GM18519 (cell line): Measurements from ENCODE around the gene HCN3.
A peak's percentile ranks its signal among the peaks of the same experiment; 100 is the strongest.
"Not testable (repeated sequence)": the region's sequence is repeated elsewhere in the genome, so short reads cannot be mapped to it uniquely, and the experiment has no call there.

Experiments
- ATAC-seq: cut with Tn5 transposase; IDR thresholded peaks from one replicate; pipeline ENCODE4 v1.9.1; 2021; ENCODE audit warnings: mild to moderate bottlenecking, moderate library complexity; ENCODE audit not compliant: unreplicated experiment, low FRiP score

The HCN3 gene

DNA sequence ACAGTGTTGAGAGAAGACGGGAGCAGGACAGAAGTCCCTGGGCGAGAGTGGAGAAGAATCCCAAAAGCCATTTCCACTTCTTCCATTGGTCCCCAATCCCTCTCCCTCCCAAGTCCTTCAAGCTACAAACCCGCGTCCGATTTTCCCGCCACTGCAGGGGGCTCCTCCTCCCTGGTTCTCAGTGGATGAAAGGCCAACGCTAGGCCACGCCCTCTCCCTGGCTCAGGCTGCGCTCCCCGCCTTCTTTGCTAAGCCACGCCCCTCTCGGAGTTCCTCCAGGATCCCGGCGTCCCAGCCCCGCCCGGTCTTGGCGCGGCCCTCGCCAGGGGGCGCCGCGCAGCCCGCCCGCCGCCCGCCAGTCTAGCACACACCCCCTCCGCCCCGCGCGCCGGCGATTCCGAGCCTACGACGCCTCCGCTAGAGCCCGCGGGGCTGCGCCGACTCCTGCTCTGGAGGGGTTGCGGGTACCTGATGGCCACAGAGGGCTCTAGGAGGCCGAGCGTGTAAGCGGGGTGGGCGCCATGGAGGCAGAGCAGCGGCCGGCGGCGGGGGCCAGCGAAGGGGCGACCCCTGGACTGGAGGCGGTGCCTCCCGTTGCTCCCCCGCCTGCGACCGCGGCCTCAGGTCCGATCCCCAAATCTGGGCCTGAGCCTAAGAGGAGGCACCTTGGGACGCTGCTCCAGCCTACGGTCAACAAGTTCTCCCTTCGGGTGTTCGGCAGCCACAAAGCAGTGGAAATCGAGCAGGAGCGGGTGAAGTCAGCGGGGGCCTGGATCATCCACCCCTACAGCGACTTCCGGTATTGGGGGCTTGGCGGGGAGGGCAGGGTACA lies at the start of gene HCN3:
Gene HCN3 (plus strand): TSS at position 394 of the 832 bp plus-strand sequence. CDS start 128 bp downstream, at position 522.
- ATAC-seq: peak; percentile 55

DNA sequence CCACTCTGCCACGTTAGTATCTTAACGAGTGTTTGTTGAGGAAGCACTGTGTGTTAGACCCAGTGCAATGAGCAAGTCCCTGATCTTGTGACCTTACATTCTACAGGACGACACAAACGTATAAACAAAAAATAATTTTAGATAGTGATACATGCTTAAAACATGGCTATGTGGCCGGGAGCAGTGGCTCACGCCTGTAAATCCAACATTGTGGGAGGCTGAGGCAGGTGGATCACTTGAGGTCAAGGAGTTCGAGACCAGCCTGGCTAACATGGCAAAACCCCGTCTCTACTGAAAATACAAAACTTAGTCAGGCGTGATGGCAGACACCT lies 49.2 kb upstream of the HCN3 start:
- ATAC-seq: no peak

DNA sequence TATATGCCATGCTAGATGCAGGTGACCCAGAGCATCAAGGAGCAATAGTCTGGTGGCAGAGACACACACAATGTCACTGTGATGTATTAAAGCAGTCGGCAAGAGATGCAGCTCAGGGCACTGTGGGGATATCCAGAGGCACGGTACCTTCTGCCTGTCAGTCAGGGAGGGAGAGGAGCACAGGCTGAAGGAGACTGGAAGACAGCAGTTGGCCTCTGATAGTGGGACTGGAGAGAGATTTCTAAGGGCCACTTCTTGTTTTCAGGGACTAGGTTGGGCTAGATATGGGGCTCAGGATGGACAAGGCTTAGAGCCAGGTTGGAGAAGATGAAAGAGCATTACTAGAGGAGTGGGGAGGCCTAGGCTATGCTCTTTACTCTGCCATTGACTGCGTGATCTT lies 46.0 kb upstream of the HCN3 start:
- not testable (repeated sequence) for ATAC-seq

DNA sequence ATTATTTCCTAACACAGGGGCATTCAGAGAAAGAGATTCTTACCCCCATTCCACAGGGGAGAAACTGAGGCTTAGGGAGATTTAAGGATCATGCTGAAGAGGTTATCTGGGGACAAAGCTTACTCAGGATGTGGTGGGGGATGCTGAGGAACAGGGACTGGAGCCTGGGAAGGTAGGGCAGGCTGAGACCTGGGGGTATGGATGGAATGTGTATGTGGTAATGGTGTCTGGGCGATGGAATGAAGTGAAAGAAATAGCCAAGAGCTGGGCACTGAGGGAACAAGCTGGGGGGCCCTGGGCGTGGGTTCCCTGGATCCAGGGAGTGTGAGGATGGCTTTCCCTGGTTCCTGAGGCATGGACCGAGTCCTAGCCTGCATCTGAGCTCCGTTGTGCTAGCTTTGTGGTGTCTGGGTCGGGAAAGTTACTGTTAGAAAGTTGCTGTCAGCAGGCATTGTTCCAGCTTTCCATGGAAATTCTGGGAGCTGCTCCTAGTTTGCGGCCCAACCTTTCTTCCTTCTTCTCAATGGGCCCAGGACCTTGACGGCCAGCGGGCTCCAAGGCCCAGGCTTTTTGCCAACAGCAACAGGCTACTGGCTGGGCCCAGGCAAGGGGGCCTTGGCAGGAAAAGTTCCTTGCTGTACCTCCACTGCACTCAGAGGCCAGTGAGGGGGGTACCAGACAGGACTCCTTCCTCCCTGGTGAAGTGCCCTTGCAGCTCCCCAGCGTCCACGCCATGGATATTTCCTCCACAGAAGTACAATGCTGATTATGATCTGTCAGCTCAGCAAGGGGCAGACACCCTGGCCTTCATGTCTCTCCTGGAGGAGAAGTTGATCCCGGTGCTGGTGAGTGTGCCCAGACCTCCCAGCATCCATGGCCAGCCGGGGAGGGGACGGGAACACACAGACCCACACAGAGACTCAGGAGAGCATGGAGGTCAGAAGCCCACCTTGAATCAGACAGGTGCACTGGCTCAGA lies 45.0 kb upstream of the HCN3 start:
- ATAC-seq: not testable (repeated sequence)

DNA sequence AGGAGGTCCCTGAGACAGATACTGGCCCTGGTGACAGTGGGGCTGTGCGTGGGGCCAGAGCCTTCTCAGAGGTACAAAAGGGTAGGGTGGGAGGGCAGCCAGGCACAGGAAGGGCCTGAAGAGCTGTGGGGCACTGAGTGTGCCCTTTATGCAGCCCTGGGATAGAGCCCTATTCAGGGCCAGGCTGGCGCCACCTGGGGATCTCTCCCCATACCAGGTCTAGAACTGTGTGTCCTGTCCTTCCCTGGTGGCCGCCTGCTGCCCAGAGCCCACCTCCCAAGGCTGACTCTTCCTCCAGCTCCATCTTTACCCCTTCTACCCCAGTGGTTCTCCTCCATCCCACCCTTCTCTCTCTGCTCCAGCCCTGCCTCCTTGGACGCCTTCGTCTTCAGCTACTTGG lies 43.8 kb upstream of the HCN3 start:
- not testable (repeated sequence) for ATAC-seq

DNA sequence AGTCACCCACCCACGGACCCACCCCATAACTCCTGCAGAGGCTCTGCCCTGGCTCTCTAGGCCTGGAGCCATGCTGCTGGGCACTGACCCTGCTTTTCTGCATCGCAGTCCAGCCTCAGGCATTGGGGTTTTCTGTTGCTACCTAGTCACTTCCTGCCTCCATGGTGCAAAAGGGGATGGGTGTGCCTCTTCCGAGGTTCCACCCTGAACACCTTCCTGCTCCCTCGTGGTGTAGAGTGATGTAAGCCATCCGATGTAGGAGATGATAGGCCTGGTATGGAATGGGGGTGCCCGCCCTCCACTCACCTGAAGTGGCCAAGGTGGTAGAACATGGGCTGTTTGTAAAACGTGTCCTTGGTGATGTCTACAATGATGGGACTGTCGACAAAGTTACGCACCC lies 41.9 kb upstream of the HCN3 start:
- ATAC-seq: not testable (repeated sequence)

DNA sequence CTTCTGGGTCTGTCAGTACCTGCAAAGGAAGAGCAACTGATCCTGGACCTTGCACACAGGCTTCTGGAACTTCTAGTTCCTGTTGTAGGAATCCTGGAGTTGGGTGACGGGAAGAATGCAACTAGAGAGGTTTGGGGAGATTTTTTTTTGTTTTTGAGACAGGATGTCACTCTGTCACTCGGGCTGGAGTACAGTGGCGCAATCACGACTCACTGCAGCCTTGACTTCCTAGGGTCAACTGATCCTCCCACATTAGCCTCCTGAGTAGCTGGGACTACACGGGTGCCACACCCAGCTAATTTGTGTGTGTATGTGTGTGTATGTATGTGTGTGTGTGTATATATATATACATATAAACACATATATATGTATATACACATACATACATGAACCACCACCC lies 40.8 kb upstream of the HCN3 start:
- ATAC-seq: no peak

DNA sequence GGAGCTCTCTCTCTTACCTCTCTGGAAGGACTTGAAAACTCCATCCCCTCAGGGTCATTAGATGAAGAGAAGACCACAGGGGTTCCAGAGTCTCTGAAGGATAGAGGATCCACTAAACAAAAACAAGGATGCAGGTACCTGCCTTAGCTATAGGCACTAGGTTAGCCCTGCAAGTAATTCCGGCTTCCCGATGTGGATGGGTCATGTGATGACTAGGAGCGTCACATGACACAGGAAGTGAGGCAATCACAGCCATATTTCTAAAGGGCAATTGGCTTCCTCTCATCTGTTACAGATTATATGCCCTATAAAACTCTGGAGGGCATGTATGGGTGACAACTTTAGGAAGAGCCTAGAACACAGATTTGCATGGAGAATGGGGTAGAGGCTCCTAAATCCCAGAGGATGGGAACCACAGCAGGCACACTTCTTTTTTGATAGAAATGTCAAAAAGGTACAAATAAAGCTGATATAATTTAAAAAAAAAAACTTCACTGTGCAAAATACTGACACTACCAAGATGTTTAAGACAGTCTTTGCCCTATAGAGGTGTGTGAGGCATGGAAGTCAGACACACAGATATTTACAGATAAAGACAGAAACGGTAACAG lies 36.1 kb upstream of the HCN3 start:
- no peak for ATAC-seq

DNA sequence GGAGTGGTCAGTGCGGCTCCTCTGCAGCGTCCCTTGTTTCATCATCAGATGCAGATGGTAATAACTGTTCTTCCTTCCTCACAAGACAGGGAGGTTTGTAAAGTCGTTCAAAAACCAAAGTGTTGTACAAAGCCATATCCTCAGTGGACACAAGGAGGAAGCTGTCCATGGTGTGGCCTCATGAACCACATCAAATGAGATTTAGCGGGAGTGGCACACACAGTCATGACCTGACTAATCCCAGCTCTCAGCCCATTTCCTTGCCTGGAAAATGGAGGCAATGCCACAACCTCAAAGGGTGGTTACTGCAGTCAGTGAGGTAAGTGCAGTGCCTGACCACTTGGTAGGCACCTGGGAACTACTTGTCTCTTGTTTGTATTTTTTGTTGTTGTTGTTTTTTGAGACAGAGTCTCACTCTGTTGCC lies 35.4 kb upstream of the HCN3 start:
- no peak for ATAC-seq

DNA sequence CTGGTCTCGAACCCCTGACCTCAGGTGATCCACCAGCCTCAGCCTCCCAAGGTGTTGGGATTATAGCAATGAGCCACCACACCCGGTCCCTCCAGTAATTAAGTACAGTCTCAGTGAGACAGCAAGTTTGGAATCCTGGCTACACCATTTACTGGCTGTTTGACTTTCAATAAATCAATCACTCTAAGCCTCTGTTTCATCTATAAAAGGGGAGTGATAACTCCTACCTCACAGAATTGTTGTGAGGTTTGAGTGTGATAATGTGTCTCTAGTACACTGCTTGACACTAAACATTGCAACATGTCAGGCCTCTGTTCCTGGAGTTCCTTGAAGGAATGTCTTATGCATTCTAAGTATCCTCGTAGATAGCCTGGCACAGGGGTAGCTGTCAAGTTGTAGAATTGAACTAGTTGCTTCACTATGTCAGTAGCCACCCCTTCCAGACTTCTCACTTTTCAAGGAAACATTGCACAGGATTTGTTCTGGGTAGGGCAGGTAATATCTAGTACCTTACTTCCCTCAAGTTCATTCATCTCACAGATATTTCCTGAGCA lies 34.4 kb upstream of the HCN3 start:
- ATAC-seq: no peak

DNA sequence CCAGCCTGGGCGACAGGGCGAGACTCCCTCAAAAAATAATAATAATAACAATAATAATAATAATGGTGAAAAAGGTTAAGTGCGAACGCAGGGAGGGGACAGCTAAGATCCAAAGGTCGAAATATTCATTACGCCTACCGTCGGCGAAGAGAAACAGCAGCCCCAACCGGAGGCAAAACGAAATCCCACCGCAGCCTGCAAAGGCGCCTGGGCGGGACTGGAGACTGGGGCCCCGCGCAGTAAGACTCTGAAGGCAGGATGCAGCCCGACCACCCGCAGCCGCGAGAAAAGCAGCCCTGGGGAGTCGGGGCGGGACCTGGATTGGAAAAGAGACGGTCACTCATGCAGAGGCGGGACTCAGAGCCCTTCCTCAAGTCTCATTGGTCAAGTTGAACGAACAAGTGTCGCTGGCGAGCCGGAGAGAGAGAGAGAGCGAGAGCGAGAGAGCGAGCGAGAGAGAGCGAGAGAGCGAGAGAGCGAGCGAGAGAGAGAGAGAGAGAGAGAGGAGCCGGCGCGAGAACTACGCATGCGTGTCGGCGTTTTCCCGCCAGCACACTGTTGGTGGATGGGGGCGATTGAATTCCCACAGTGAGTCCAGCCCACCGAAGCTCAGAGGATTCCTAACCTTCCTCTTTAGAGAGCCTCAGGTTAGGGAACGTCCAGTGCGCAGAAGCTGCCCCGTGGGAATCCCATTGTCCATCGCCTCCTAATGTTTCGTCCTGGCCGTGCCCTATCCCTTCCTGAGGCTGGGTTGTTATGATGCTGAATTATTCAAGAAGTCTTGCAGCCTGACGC lies 32.7 kb upstream of the HCN3 start:
- ATAC-seq: peak; percentile 62

DNA sequence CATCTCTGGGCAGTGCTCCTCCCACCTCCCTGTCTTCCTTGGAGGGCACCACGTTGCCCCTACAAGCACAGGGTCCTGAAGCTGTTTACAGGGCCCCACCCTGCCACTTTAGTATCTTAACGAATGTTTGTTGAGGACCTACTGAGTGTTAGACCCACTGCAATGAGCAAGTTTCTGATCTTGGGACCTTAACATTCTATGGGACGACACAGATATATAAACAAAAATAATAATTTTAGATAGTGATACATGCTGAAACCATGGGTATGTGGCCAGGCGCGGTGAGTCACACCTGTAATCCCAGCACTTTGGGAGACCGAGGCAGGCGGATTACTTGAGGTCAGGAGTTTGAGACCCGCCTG lies 32.1 kb upstream of the HCN3 start:
- ATAC-seq: no peak

DNA sequence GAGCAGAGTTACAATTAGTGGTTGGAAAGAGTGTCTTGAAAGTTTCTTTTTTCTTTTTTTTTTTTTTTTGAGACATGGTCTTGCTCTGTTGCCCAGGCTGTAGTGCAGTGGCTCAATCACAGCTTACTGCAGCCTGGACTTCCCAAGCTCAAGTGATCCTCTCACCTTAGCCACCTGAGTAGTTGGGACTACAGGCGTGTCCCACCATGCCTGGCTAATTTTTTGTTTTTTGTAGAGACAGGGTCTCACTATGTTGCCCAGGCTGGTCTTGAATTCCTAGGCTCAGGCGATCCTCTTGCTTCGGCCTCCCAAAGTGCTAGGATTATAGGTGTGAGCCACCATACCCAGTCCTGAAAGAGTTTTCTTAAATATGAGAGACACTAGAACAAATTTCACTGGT lies 30.5 kb upstream of the HCN3 start:
- not testable (repeated sequence) for ATAC-seq

DNA sequence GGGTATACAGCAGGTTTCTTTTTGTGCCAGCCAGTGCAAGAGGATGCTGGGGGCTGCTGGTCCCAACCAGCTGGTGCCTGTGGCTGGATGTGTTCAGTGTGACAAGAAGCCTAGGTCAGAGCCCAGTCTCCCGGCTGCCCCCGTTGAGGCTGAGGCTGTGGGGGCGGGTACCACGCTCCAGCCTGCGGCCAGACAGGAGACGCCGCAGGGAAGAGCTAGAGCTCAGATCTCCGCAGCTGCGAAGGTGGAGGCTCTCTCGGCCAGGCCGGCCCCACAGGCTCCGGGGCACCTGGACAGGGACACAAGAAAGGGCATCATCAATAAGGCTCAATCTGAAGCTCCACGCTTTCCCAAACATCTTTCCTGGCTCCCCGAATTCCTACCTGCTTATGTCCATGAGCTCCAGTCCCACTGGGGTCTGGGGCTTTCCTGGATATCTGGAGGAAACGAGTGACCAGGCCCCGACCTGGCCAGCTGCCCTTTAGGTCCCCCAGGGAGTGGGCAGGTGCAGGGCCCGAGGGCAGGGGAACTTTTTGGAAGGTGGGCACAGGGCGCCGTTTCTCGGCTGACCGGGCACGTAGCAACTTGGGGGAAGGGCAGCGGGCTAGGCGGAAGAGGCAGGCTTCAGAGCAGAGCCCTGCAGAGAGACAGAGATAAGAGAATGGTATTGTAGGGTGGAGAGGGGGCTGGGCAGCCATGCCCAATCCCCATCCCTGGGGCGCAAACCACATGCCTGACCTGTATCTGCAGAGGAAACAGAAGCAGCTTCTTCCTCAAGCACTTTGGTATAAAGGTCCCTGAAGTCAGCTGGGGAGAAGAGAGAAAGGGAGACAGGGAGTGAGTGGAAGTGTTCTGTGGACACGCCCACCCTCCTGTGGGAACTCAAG lies 29.4 kb upstream of the HCN3 start:
- ATAC-seq: no peak

DNA sequence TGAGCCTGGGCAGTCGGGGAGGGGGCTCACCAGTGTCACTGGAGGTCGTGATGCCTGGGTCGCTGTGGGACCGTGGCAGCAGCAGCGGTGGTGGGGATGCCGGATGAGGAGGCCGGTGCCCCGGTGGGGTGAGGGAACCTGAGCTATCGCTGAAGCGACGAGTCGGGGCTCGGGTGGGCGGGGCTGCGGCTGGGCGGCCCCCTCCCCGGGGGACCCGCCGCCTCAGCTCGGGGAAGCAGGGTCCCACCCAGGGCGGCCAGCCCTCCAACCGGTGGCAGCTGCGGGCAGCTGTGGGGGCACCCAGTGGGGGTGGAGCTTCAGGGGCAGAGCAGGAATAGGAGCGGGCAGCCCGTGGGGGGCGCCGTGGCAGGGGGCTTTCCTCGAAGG lies 27.0 kb upstream of the HCN3 start:
- ATAC-seq: no peak

DNA sequence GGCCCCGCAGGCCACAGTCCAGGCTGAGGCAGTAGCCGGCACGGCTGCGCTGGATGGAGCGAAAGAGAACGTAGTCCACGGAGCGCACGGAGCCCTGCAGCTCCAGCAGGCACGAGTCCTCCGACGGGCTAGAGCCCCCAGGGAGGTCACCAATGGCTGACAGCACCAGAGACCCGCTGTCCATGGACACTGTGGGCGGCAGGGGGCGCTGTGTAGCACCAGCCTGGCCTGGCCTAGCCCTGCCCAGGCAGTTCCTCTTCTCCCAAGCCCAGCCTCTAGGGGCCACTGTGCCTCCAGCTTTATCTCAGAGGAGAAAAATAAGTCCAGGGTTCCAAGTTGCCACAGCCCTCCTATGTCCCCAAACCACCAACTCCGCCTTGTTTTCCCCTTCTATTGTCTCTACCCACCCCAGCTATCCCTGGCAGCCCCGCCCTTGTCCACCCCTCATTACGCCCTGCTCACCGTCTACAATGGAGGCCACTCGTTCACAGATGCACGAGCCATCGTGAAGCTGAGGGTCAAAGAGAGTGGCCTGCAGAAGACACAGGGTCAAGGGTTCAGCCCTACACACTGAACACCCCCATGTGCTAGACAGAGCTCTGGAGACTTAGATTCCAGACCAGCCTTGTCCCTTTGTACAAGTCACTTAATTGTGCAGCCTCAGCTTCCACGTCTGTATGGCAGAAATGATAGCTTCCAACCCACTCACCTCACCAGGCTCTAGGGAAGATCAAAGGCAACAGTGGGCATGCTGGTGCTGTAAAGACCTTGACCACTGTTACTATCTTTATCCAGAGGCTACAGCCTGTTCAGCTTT lies 26.4 kb upstream of the HCN3 start:
- ATAC-seq: peak; percentile 64

DNA sequence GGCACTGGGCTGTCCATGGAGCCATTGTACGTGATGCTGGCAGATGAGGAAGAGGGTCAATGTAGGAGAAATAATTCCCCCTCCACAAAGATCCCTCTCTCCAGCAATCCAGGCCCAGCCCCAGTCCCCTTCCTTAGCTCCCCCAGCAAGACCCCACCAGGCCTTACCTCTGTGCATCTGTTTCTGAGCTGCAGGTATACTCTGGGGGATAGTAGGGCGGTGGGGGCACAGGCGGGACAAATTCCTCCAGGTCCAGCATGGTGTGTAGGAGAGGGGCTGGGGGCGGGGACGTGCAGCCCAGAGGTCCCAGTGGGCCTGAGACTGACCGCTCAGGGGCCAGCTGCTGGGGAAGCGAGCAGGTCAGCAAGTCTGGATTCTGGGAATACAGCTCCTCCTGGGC lies 25.7 kb upstream of the HCN3 start:
- no peak for ATAC-seq

DNA sequence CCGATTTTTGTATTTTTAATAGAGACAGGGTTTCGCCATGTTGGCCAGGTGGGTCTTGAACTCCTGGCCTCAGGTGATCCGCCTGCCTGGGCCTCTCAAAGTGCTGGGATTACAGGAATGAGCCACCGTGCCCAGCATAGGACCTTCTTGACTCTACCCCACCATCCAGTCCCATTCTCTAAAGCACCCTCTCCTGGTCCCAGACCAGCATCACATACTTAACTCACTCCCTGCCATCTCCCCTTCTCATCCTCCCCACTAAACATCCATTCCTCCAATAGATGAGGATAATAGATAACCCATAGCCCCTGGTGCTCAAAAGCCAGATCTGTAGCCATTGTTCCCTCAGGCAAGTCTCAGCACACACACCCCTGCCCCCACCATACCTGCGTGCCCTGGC lies 24.1 kb upstream of the HCN3 start:
- ATAC-seq: no peak
